GM12891 (cell line): Measurements from ENCODE around the gene GHR.
"Not testable (repeated sequence)": the region's sequence is repeated elsewhere in the genome, so short reads cannot be mapped to it uniquely, and the experiment has no call there.

Source experiments
- DNase-seq: peaks from one replicate; pipeline ENCODE4 v3.0.0; 2011; ENCODE audit warnings: low spot score; ENCODE audit not compliant: insufficient read length
- FAIRE-seq: peaks from 2 replicates; lab custom pipeline; 2011; peaks lifted over from hg19 to GRCh38; lab: Jason Lieb, UNC
- PAX5 ChIP-seq: IDR thresholded peaks from 2 replicates; pipeline ENCODE4 v1.6.1; 2011; ENCODE audit warnings: low read length, moderate library complexity, mild to moderate bottlenecking; ENCODE audit not compliant: insufficient read depth, severe bottlenecking
- POLR2A ChIP-seq: IDR thresholded peaks from 2 replicates; pipeline ENCODE4 v1.6.1; 2011; ENCODE audit warnings: low read depth, low read length, control low read depth
- POLR2AphosphoS5 ChIP-seq: IDR thresholded peaks from 2 replicates; pipeline ENCODE4 v1.6.1; 2011; ENCODE audit warnings: low read depth, low read length, control low read depth
- POU2F2 ChIP-seq: IDR thresholded peaks from 2 replicates; pipeline ENCODE4 v1.6.1; 2011; ENCODE audit warnings: low read depth, mild to moderate bottlenecking, control low read depth, low read length, moderate library complexity
- SPI1 ChIP-seq: IDR thresholded peaks from 2 replicates; pipeline ENCODE4 v1.6.1; 2011; ENCODE audit warnings: low read depth, low read length, control low read depth
- TAF1 ChIP-seq: IDR thresholded peaks from 2 replicates; pipeline ENCODE4 v1.6.1; 2011; ENCODE audit warnings: low read depth, low read length, control low read depth

Gene GHR

GRCh38 chr5:42555797-42556196 is 132.6 kb downstream of the GHR start:
- no peak for FAIRE-seq
- DNase-seq, result no peak
- TF ChIP-seq POLR2AphosphoS5, result no peak
- TF ChIP-seq SPI1, result no peak
- TF ChIP-seq POU2F2, result no peak
- TF ChIP-seq PAX5, result no peak
- TF ChIP-seq POLR2A, result no peak
- no peak for TF ChIP-seq TAF1

- DNase-seq, result no peak
- no peak for FAIRE-seq
- TF ChIP-seq POLR2AphosphoS5 (no peak), POU2F2 (no peak), TAF1 (no peak), POLR2A (no peak), PAX5 (no peak), SPI1 (no peak)
Measured at GRCh38 chr5:42557689-42558088, 134.4 kb downstream of the GHR start.

GRCh38 chr5:42561656-42562055 is 138.4 kb downstream of the GHR start:
- no peak for TF ChIP-seq POLR2A
- no peak for TF ChIP-seq TAF1
- no peak for TF ChIP-seq POLR2AphosphoS5
- TF ChIP-seq SPI1, result no peak
- no peak for TF ChIP-seq PAX5
- TF ChIP-seq POU2F2, result no peak
- no peak for FAIRE-seq
- DNase-seq, result no peak

GRCh38 chr5:42564689-42565356 is 141.6 kb downstream of the GHR start:
- DNase-seq, result no peak
- no peak for TF ChIP-seq POLR2A
- TF ChIP-seq SPI1, result no peak
- TF ChIP-seq POLR2AphosphoS5, result no peak
- TF ChIP-seq PAX5, result no peak
- TF ChIP-seq TAF1, result no peak
- TF ChIP-seq POU2F2, result no peak
- FAIRE-seq, result no peak

GRCh38 chr5:42566652-42567295 is 143.5 kb downstream of the GHR start:
- DNase-seq, result no peak
- FAIRE-seq, result no peak
- TF ChIP-seq SPI1 (no peak), TAF1 (no peak), POLR2AphosphoS5 (no peak), POU2F2 (no peak), POLR2A (no peak), PAX5 (no peak)

GRCh38 chr5:42569325-42569724 is 146.1 kb downstream of the GHR start:
- DNase-seq, result no peak
- FAIRE-seq, result no peak
- TF ChIP-seq PAX5 (no peak), POLR2AphosphoS5 (no peak)

GRCh38 chr5:42569953-42570548 is 146.8 kb downstream of the GHR start:
- DNase-seq (no peak), FAIRE-seq (no peak)
- TF ChIP-seq TAF1 (no peak), SPI1 (no peak), PAX5 (no peak)

GRCh38 chr5:42570966-42571960 is 148.0 kb downstream of the GHR start:
- TF ChIP-seq POU2F2, result no peak
- TF ChIP-seq POLR2A, result no peak
- TF ChIP-seq PAX5, result no peak
- TF ChIP-seq POLR2AphosphoS5, result no peak
- no peak for TF ChIP-seq TAF1
- TF ChIP-seq SPI1, result no peak
- no peak for FAIRE-seq
- no peak for DNase-seq

- FAIRE-seq (no peak), DNase-seq (no peak)
- no peak for TF ChIP-seq POLR2A
- TF ChIP-seq TAF1, result no peak
- no peak for TF ChIP-seq POLR2AphosphoS5
- no peak for TF ChIP-seq PAX5
- no peak for TF ChIP-seq SPI1
- TF ChIP-seq POU2F2, result no peak
Measured at GRCh38 chr5:42572313-42572712, 149.1 kb downstream of the GHR start.

- DNase-seq, result no peak
- no peak for TF ChIP-seq POLR2AphosphoS5
- no peak for TF ChIP-seq SPI1
- no peak for TF ChIP-seq TAF1
- TF ChIP-seq POU2F2, result no peak
- TF ChIP-seq POLR2A, result no peak
- no peak for TF ChIP-seq PAX5
- FAIRE-seq, result no peak
Measured at GRCh38 chr5:42573386-42573785, 150.1 kb downstream of the GHR start.

- not testable (repeated sequence) for FAIRE-seq, DNase-seq
Measured at GRCh38 chr5:42575914-42576313, 152.7 kb downstream of the GHR start.

- not testable (repeated sequence) for FAIRE-seq
Measured at GRCh38 chr5:42578901-42579300, 155.7 kb downstream of the GHR start.

More at GRCh38 chr5:42578901-42579300, 155.7 kb downstream of the GHR start:
- DNase-seq, result not testable (repeated sequence)
